HepG2 (cell line): ENCODE measurements around the gene TMEM184B. TPM values are rescaled to one million over a fixed set of nuclear protein-coding genes. Genes with fewer than 3 reads are reported as not detected.

ENCODE experiments used
- BHLHE40 ChIP-seq: IDR thresholded peaks from 2 replicates; pipeline ENCODE4 v1.6.1; 2011; ENCODE audit warnings: low read length, improper control_type of control experiment
- BRF2 ChIP-seq: sonication (generic); formaldehyde crosslinking; IDR thresholded peaks from 2 replicates; pipeline ENCODE4 v1.8.1; 2022; ENCODE audit warnings: mild to moderate bottlenecking, missing genetic modification reagents
- HMG20B ChIP-seq: conservative IDR thresholded peaks from 2 replicates; pipeline ENCODE4 v1.6.1; 2016; ENCODE audit warnings: missing genetic modification reagents, missing compliant biosample characterization
- LRRFIP1 ChIP-seq: sonication (generic); formaldehyde crosslinking; conservative IDR thresholded peaks from 2 replicates; pipeline ENCODE4 v1.4.0; 2020; ENCODE audit warnings: missing genetic modification reagents
- MIER3 ChIP-seq: IDR thresholded peaks from 2 replicates; pipeline ENCODE4 v1.6.1; 2016; ENCODE audit warnings: missing compliant biosample characterization, borderline replicate concordance
- NPAS2 ChIP-seq: sonication (generic); formaldehyde crosslinking; IDR thresholded peaks from 2 replicates; pipeline ENCODE4 v1.8.0; 2022; ENCODE audit warnings: mild to moderate bottlenecking, missing genetic modification reagents, borderline replicate concordance
- PPARG ChIP-seq: conservative IDR thresholded peaks from 2 replicates; pipeline ENCODE4 v1.6.1; 2016; ENCODE audit warnings: missing biosample characterization, missing genetic modification reagents
- SMC3 ChIP-seq: IDR thresholded peaks from 2 replicates; pipeline ENCODE4 v1.6.1; 2011; ENCODE audit warnings: low read length, improper control_type of control experiment
- TAF1 ChIP-seq: sonication (generic); formaldehyde crosslinking; IDR thresholded peaks from 2 replicates; pipeline ENCODE4 v1.4.0; 2020; ENCODE audit warnings: missing genetic modification reagents
- ZNF136 ChIP-seq: sonication (generic); formaldehyde crosslinking; IDR thresholded peaks from 2 replicates; pipeline ENCODE4 v1.8.1; 2022; ENCODE audit warnings: low read depth, mild to moderate bottlenecking, moderate library complexity, missing genetic modification reagents
- ZNF18 ChIP-seq: sonication (generic); formaldehyde crosslinking; IDR thresholded peaks from 2 replicates; pipeline ENCODE4 v1.8.0; 2022; ENCODE audit warnings: mild to moderate bottlenecking, missing genetic modification reagents; ENCODE audit not compliant: insufficient replicate concordance
- ZNF253 ChIP-seq: sonication (generic); formaldehyde crosslinking; IDR thresholded peaks from 2 replicates; pipeline ENCODE4 v1.8.0; 2022; ENCODE audit warnings: mild to moderate bottlenecking, missing genetic modification reagents, borderline replicate concordance
- ZNF280B ChIP-seq: sonication (generic); formaldehyde crosslinking; IDR thresholded peaks from 2 replicates; pipeline ENCODE4 v1.5.0; 2020; ENCODE audit warnings: missing genetic modification reagents, mild to moderate bottlenecking, borderline replicate concordance
- ZNF282 ChIP-seq: fragments of 450-650 bp; IDR thresholded peaks from 2 replicates; pipeline ENCODE4 v1.6.1; 2018; ENCODE audit not compliant: partially characterized antibody
- ZNF30 ChIP-seq: sonication (generic); formaldehyde crosslinking; IDR thresholded peaks from 2 replicates; pipeline ENCODE4 v1.5.0; 2020; ENCODE audit warnings: mild to moderate bottlenecking, missing genetic modification reagents
- ZNF572 ChIP-seq: sonication (generic); formaldehyde crosslinking; IDR thresholded peaks from 2 replicates; pipeline ENCODE4 v1.5.1; 2020; ENCODE audit warnings: mild to moderate bottlenecking, missing genetic modification reagents
- ZNF687 ChIP-seq: sonication (generic); formaldehyde crosslinking; IDR thresholded peaks from 2 replicates; pipeline ENCODE4 v1.5.1; 2020; ENCODE audit warnings: mild to moderate bottlenecking, missing genetic modification reagents, moderate library complexity
- ZNF737 ChIP-seq: sonication (generic); formaldehyde crosslinking; IDR thresholded peaks from 2 replicates; pipeline ENCODE4 v1.5.0; 2020; ENCODE audit warnings: missing genetic modification reagents, mild to moderate bottlenecking, borderline replicate concordance
- polyA plus RNA-seq, 8 experiments: library from polyadenylated mRNA; depleted of rRNA in 3 of 8; stranded (reverse) in 7 of 8; unstranded in 1 of 8; fragments of >200 nt; fragmentation: Illumina TruSeq in 4 of 8; extraction: Trizol in 4 of 8; gene quantifications; 2 replicates each; pipeline versions ENCODE4 v1.2.1 to v1.2.3, GENCODE V29; 2011 to 2016; ENCODE audit warnings: low read depth in 4 of 8, missing spikeins in 1 of 8, mixed read lengths in 1 of 8; ENCODE audit not compliant: insufficient read depth in 1 of 8
- total RNA-seq, 5 experiments: library from RNA; depleted of rRNA; stranded (reverse); fragments of >200 nt; fragmentation: Illumina TruSeq; extraction: Trizol; gene quantifications; 2 replicates each; pipeline ENCODE4 v1.2.3, GENCODE V29; 2016; ENCODE audit warnings: low read depth in 1 of 5

TMEM184B gene
- total and polyA plus RNA-seq, 2 of the 13 experiments (the other 11 are each of a cell fraction or from before 2014, with no cell fraction given), result 15.9 to 16.0 TPM

- peak; percentile 66 for TF ChIP-seq ZNF687 (CRISPR knock-in tag)
- no peak for TF ChIP-seq PPARG (CRISPR knock-in tag)
- TF ChIP-seq ZNF136 (CRISPR knock-in tag), result 0 out of 2 replicates have a peak, but pooled peaks have one; percentile 27
- TF ChIP-seq BRF2 (CRISPR knock-in tag), result no peak
- TF ChIP-seq BHLHE40, result peak; percentile 70; the same call in 1 of the 2 replicates
- TF ChIP-seq NPAS2, result no peak
- peak; percentile 17; the same call in 1 of the 2 replicates for TF ChIP-seq TAF1 (CRISPR knock-in tag)
- no peak for TF ChIP-seq ZNF737 (CRISPR knock-in tag)
- no peak for TF ChIP-seq SMC3
- no peak for TF ChIP-seq ZNF30 (CRISPR knock-in tag)
- TF ChIP-seq ZNF282, result no peak
- no peak for TF ChIP-seq ZNF253
- no peak for TF ChIP-seq LRRFIP1
- TF ChIP-seq MIER3 (CRISPR knock-in tag), result 0 out of 2 replicates have a peak, but pooled peaks have one; percentile 37
- TF ChIP-seq ZNF18 (CRISPR knock-in tag), result peak; percentile 78
- TF ChIP-seq HMG20B (CRISPR knock-in tag), result no peak
- no peak for TF ChIP-seq ZNF280B
- no peak for TF ChIP-seq ZNF572
Observed at GRCh38 chr22:38317995-38318715, 45.3 kb upstream of the TMEM184B start (continued).
